HG02759 (cell line): Measurements from ENCODE around the gene SEMA4C.
A peak's percentile ranks its signal among the peaks of the same experiment; 100 is the strongest.

Experiments
- ATAC-seq: cut with Tn5 transposase; IDR thresholded peaks from one replicate; pipeline ENCODE4 v1.9.1; 2021; ENCODE audit warnings: mild to moderate bottlenecking, moderate library complexity; ENCODE audit not compliant: unreplicated experiment

Gene SEMA4C

GRCh38 chr2:96882906-96883305, 13.0 kb upstream of the SEMA4C start:
- no peak for ATAC-seq

GRCh38 chr2:96882230-96882629, 12.3 kb upstream of the SEMA4C start:
- no peak for ATAC-seq

GRCh38 chr2:96881349-96882195, 11.7 kb upstream of the SEMA4C start:
- no peak for ATAC-seq

GRCh38 chr2:96880891-96881273, 11.0 kb upstream of the SEMA4C start:
- no peak for ATAC-seq

GRCh38 chr2:96879545-96880040, 9.7 kb upstream of the SEMA4C start:
- ATAC-seq: no peak

GRCh38 chr2:96878796-96879544, 9.1 kb upstream of the SEMA4C start:
- no peak for ATAC-seq

- ATAC-seq: no peak
Observed at GRCh38 chr2:96878171-96878570, 8.3 kb upstream of the SEMA4C start.

GRCh38 chr2:96877631-96878092, 7.8 kb upstream of the SEMA4C start:
- ATAC-seq: no peak

GRCh38 chr2:96877042-96877451, 7.2 kb upstream of the SEMA4C start:
- no peak for ATAC-seq

GRCh38 chr2:96876269-96877041, 6.6 kb upstream of the SEMA4C start:
- no peak for ATAC-seq

GRCh38 chr2:96875498-96876268, 5.8 kb upstream of the SEMA4C start:
- no peak for ATAC-seq

- peak; percentile 57 for ATAC-seq
Observed at GRCh38 chr2:96874198-96874831, 4.4 kb upstream of the SEMA4C start.

GRCh38 chr2:96873651-96874096, 3.8 kb upstream of the SEMA4C start:
- no peak for ATAC-seq

- no peak for ATAC-seq
Observed at GRCh38 chr2:96872591-96873349, 2.9 kb upstream of the SEMA4C start.

GRCh38 chr2:96870626-96871255, 861 bp upstream of the SEMA4C start:
- no peak for ATAC-seq

GRCh38 chr2:96869281-96869821, 529 bp downstream of the SEMA4C start:
- peak; percentile 16 for ATAC-seq

- ATAC-seq: peak; percentile 48
Observed at GRCh38 chr2:96868555-96869280, 1.2 kb downstream of the SEMA4C start.
